CD14-positive monocyte (primary cell): ENCODE data around the gene SLC39A6. TPM values are rescaled to one million over a fixed set of nuclear protein-coding genes. Genes with fewer than 3 reads are reported as not detected.
A peak's percentile ranks its signal among the peaks of the same experiment; 100 is the strongest.

Experiments used
- DNase-seq, 3 donors: peaks; one replicate each; pipeline ENCODE4 v3.0.0-alpha.2; 2011 to 2022
- H2AFZ ChIP-seq: 2 replicates; pipeline ENCODE4 v1.6.0; 2012; ENCODE audit warnings: mild to moderate bottlenecking, low read depth, low read length, inconsistent platforms; ENCODE audit not compliant: insufficient read depth, poor library complexity, severe bottlenecking
- H3K27ac ChIP-seq, 2 donors: 1 replicate in 1 of 2; 2 replicates in 1 of 2; pipeline ENCODE4 v1.5.1; 2012 to 2013; ENCODE audit warnings: low read length in 2 of 2, control low read depth in 1 of 2, inconsistent platforms in 1 of 2, low read depth in 1 of 2, mild to moderate bottlenecking in 1 of 2
- H3K27me3 ChIP-seq, 2 donors: one replicate each; pipeline versions ENCODE4 v1.6.0 to v1.6.1; 2011 to 2013; ENCODE audit warnings: low read length in 2 of 2; ENCODE audit not compliant: control insufficient read depth in 2 of 2, insufficient read depth in 2 of 2
- H3K36me3 ChIP-seq, 2 donors: replicated peaks in 1 of 2; 1 replicate in 1 of 2; 2 replicates in 1 of 2; pipeline versions ENCODE4 v1.5.1 to v1.6.1; 2012 to 2013; ENCODE audit warnings: low read length in 2 of 2, control low read depth in 1 of 2, inconsistent platforms in 1 of 2, mild to moderate bottlenecking in 1 of 2; ENCODE audit not compliant: insufficient read depth in 2 of 2, control insufficient read depth in 1 of 2
- H3K4me1 ChIP-seq, 2 donors: 1 replicate in 1 of 2; 2 replicates in 1 of 2; pipeline versions ENCODE4 v1.5.1 to v1.6.1; 2012 to 2013; ENCODE audit warnings: low read length in 2 of 2, control low read depth in 1 of 2, inconsistent platforms in 1 of 2, mild to moderate bottlenecking in 1 of 2, moderate library complexity in 1 of 2; ENCODE audit not compliant: insufficient read depth in 2 of 2, control insufficient read depth in 1 of 2
- H3K4me2 ChIP-seq: replicated peaks from 2 replicates; pipeline ENCODE3; 2012; ENCODE audit warnings: low read length, moderate library complexity, mild to moderate bottlenecking; ENCODE audit not compliant: poor library complexity, severe bottlenecking; ENCODE audit errors: extremely low read depth
- H3K4me3 ChIP-seq, 3 experiments: fragments of 200-600 bp in 1 of 3; sonication (generic) in 1 of 3; replicated peaks in 1 of 3; 1 replicate in 2 of 3; 2 replicates in 1 of 3; pipeline ENCODE4 v1.5.1; 2011 to 2013; ENCODE audit warnings: low read length in 3 of 3, mild to moderate bottlenecking in 3 of 3, control low read depth in 2 of 3, low read depth in 2 of 3, inconsistent platforms in 1 of 3, moderate library complexity in 1 of 3
- H3K79me2 ChIP-seq: 2 replicates; pipeline ENCODE4 v1.6.0; 2012; ENCODE audit warnings: mild to moderate bottlenecking, control low read depth, inconsistent platforms, low read length, moderate library complexity; ENCODE audit not compliant: insufficient read depth
- H3K9ac ChIP-seq: 2 replicates; pipeline ENCODE4 v1.6.0; 2017; ENCODE audit warnings: low read length, mild to moderate bottlenecking; ENCODE audit not compliant: insufficient read depth, poor library complexity, severe bottlenecking
- H3K9me3 ChIP-seq, 2 donors: replicated peaks in 1 of 2; 1 replicate in 1 of 2; 2 replicates in 1 of 2; pipeline versions ENCODE4 v1.5.1 to v1.6.1; 2012 to 2013; ENCODE audit warnings: low read length in 2 of 2, control low read depth in 1 of 2; ENCODE audit not compliant: control insufficient read depth in 1 of 2, insufficient read depth in 1 of 2
- H4K20me1 ChIP-seq: 2 replicates; pipeline ENCODE4 v1.6.0; 2012; ENCODE audit warnings: mild to moderate bottlenecking, low read length, control low read depth, moderate library complexity; ENCODE audit not compliant: insufficient read depth
- H3K27ac Mint-ChIP-seq, 7 donors: one replicate each; pipeline ENCODE4 v1.8.0; 2020; ENCODE audit warnings: mild to moderate bottlenecking in 7 of 7, mixed read lengths in 7 of 7, moderate library complexity in 6 of 7, inconsistent platforms in 2 of 7
- H3K27me3 Mint-ChIP-seq, 3 donors: one replicate each; pipeline ENCODE4 v1.8.0; 2021 to 2022; ENCODE audit warnings: low read depth in 3 of 3, mild to moderate bottlenecking in 3 of 3, mixed read lengths in 3 of 3, moderate library complexity in 3 of 3, inconsistent platforms in 1 of 3
- H3K36me3 Mint-ChIP-seq, 2 donors: one replicate each; pipeline ENCODE4 v1.8.0; 2020; ENCODE audit warnings: mixed read lengths in 2 of 2, inconsistent platforms in 1 of 2, mild to moderate bottlenecking in 1 of 2
- H3K4me1 Mint-ChIP-seq: one replicate; pipeline ENCODE4 v1.8.0; 2020; ENCODE audit warnings: mild to moderate bottlenecking, mixed read lengths
- H3K4me3 Mint-ChIP-seq, 2 donors: one replicate each; pipeline ENCODE4 v1.8.0; 2020; ENCODE audit warnings: mild to moderate bottlenecking in 2 of 2, mixed read lengths in 2 of 2, moderate library complexity in 1 of 2
- H3K9me3 Mint-ChIP-seq, 7 donors: one replicate each; pipeline ENCODE4 v1.8.0; 2020 to 2022; ENCODE audit warnings: mixed read lengths in 7 of 7, mild to moderate bottlenecking in 6 of 7, moderate library complexity in 6 of 7, inconsistent platforms in 2 of 7
- CTCF ChIP-seq: fragments of 200-600 bp; IDR thresholded peaks from one replicate; pipeline ENCODE4 v1.8.0; 2022; ENCODE audit warnings: antibody characterized with exemption, mild to moderate bottlenecking
- WGBS: methylation state at CpG from one replicate; pipeline ENCODE4 v1.1.5; 2013; ENCODE audit warnings: missing lambda C conversion rate; ENCODE audit not compliant: insufficient coverage; 5-methylcytosine and 5-hydroxymethylcytosine counted together
- intact Hi-C, 2 donors: fragments of 100-400 bp; cut with micrococcal nuclease; formaldehyde crosslinking; loops; one replicate each; pipeline versions ENCODE4 v1.15.0 to v1.15.1; 2023
- polyA plus RNA-seq, 3 donors: library from polyadenylated mRNA; depleted of rRNA in 1 of 3; unstranded in 2 of 3; stranded (reverse) in 1 of 3; fragments of 300-500 nt in 2 of 3; fragments of >200 nt in 1 of 3; fragmentation: Illumina TruSeq in 2 of 3; gene quantifications; 1 replicate in 2 of 3; 2 replicates in 1 of 3; pipeline ENCODE4 v1.2.3, GENCODE V29; 2012 to 2021

Gene SLC39A6
- polyA plus RNA-seq, 3 donors = 13.2 to 20.1 (median 16.8) TPM

GRCh38 chr18:36157441-36157840 is 28.3 kb upstream of the SLC39A6 start:
- Histone ChIP-seq H3K27ac (no peak overlapping the region), H4K20me1 (no peaks in the 10 kb centered on the region), H3K9ac (no peak overlapping the region), H3K9me3 (no peaks in the 10 kb centered on the region), H3K36me3 (peaks cover 78 to 98% of the 10 kb centered on the region in 2 donors), H3K27me3 (no peaks in the 10 kb centered on the region), H2AFZ (no peak overlapping the region), H3K4me2 (no peak overlapping the region), H3K4me3 (no peak overlapping the region), H3K79me2 (no peaks in the 10 kb centered on the region), H3K4me1 (no peaks in the 10 kb centered on the region)
- Mint-ChIP-seq H3K4me3 (no peak overlapping the region), H3K27ac (peak overlapping the region in 2 of 7 donors; percentile 58 to 69), H3K4me1 (peaks cover 3% of the 10 kb centered on the region), H3K36me3 (peaks cover 78 to 89% of the 10 kb centered on the region in 2 donors), H3K9me3 (no peaks in the 10 kb centered on the region), H3K27me3 (no peaks in the 10 kb centered on the region)
- DNase-seq = no peak
- no peak for TF ChIP-seq CTCF
- intact Hi-C loops = no loop called here

GRCh38 chr18:36155851-36156757 is 27.0 kb upstream of the SLC39A6 start:
- H3K9ac ChIP-seq = no peak overlapping the region
- WGBS = 94% methylated on average over 3 of the region's 7 CpGs
- H3K27me3 Mint-ChIP-seq = no peaks in the 10 kb centered on the region
- H3K79me2 ChIP-seq = no peaks in the 10 kb centered on the region
- no peaks in the 10 kb centered on the region for H3K9me3 Mint-ChIP-seq
- H2AFZ ChIP-seq = no peak overlapping the region
- peaks cover 75 to 87% of the 10 kb centered on the region in 2 donors for H3K36me3 Mint-ChIP-seq
- no peak overlapping the region for H3K4me3 Mint-ChIP-seq
- DNase-seq = no peak
- no peak overlapping the region for H3K4me3 ChIP-seq
- H3K4me2 ChIP-seq = no peak overlapping the region
- H3K27ac ChIP-seq = no peak overlapping the region
- H3K27me3 ChIP-seq = no peaks in the 10 kb centered on the region
- peaks cover 78 to 98% of the 10 kb centered on the region in 2 donors for H3K36me3 ChIP-seq
- no peak for TF ChIP-seq CTCF
- H4K20me1 ChIP-seq = no peaks in the 10 kb centered on the region
- no peaks in the 10 kb centered on the region for H3K4me1 ChIP-seq
- H3K9me3 ChIP-seq = no peaks in the 10 kb centered on the region
- peaks cover 3% of the 10 kb centered on the region for H3K4me1 Mint-ChIP-seq
- intact Hi-C loops = no loop called here
- no peak overlapping the region for H3K27ac Mint-ChIP-seq
